ENCODE data around the gene MIPOL1. TPM values are rescaled to one million over a fixed set of nuclear protein-coding genes. Genes with fewer than 3 reads are reported as not detected.
"Not testable (repeated sequence)": the region's sequence is repeated elsewhere in the genome, so short reads cannot be mapped to it uniquely, and the experiment has no call there.

Gene MIPOL1
- total RNA-seq, 2 experiments from 2014 or later, result not detected

GRCh38 chr14:37236044-37236443 is 38.3 kb downstream of the MIPOL1 start:
- H3K27ac ChIP-seq (ENCODE audit: low read depth, low read length, poor library complexity, severe bottlenecking); H3K4me3 ChIP-seq (ENCODE audit: low read depth, low read length, poor library complexity, severe bottlenecking); DNase-seq (ENCODE audit: low spot score); H3K4me2 ChIP-seq (ENCODE audit: low read length); H3K9me2 ChIP-seq (ENCODE audit: insufficient read depth, low read length); H2AFZ ChIP-seq (ENCODE audit: low read length); intact Hi-C loops (cut with micrococcal nuclease; ENCODE audit: unreplicated experiment); H4K20me1 ChIP-seq (ENCODE audit: insufficient read depth, low read length); H3K36me3 ChIP-seq (ENCODE audit: insufficient read depth, low read length); CTCF ChIA-PET (ENCODE audit: unreplicated experiment); H3K9me3 ChIP-seq (ENCODE audit: low read length); H3K79me2 ChIP-seq (ENCODE audit: insufficient read depth, low read depth, low read length); BruUV-seq (replicated peaks); H3K4me1 ChIP-seq (ENCODE audit: insufficient read depth, low read length, poor library complexity, severe bottlenecking): not testable (repeated sequence)
- POLR2A ChIA-PET, result interaction anchor here (0.5 kb wide), 1 partner anchor 551 kb away, joined by 3 read pairs; no protein-coding TSS in a partner anchor

- POLR2A ChIA-PET, result no interaction called here
- Histone ChIP-seq H3K27ac (ENCODE audit: low read depth, low read length, poor library complexity, severe bottlenecking) (no peak overlapping the region), H3K9me3 (ENCODE audit: low read length) (no peaks in the 10 kb centered on the region), H2AFZ (ENCODE audit: low read length) (no peak overlapping the region), H3K36me3 (ENCODE audit: insufficient read depth, low read length) (no peaks in the 10 kb centered on the region), H3K4me2 (ENCODE audit: low read length) (no peak overlapping the region), H3K4me1 (ENCODE audit: insufficient read depth, low read length, poor library complexity, severe bottlenecking) (no peaks in the 10 kb centered on the region), H3K79me2 (ENCODE audit: insufficient read depth, low read depth, low read length) (no peaks in the 10 kb centered on the region), H3K4me3 (ENCODE audit: low read depth, low read length, poor library complexity, severe bottlenecking) (no peak overlapping the region), H4K20me1 (ENCODE audit: insufficient read depth, low read length) (no peaks in the 10 kb centered on the region), H3K9me2 (ENCODE audit: insufficient read depth, low read length) (no peaks in the 10 kb centered on the region)
- no TSS peak for BruUV-seq (replicated peaks)
- TF ChIP-seq CTCF (conservative IDR thresholded peaks at IDR 0.05; ENCODE audit: low read length) (no peak), EZH2phosphoT487 (IDR thresholded peaks at IDR 0.05; ENCODE audit: borderline replicate concordance, low read depth, low read length) (no peak)
- CTCF ChIA-PET (ENCODE audit: unreplicated experiment), result no interaction called here
- intact Hi-C loops (cut with micrococcal nuclease; ENCODE audit: unreplicated experiment), result no loop called here
- no peak for DNase-seq (ENCODE audit: low spot score)
These were observed 39.4 kb downstream of the MIPOL1 start for GRCh38 chr14:37237094-37237493.

- no peak for DNase-seq (ENCODE audit: low spot score)
- H3K36me3 ChIP-seq (ENCODE audit: insufficient read depth, low read length), result no peaks in the 10 kb centered on the region
- H3K27ac ChIP-seq (ENCODE audit: low read depth, low read length, poor library complexity, severe bottlenecking), result no peak overlapping the region
- H3K79me2 ChIP-seq (ENCODE audit: insufficient read depth, low read depth, low read length), result no peaks in the 10 kb centered on the region
- TF ChIP-seq EZH2phosphoT487 (IDR thresholded peaks at IDR 0.05; ENCODE audit: borderline replicate concordance, low read depth, low read length) (no peak), CTCF (conservative IDR thresholded peaks at IDR 0.05; ENCODE audit: low read length) (no peak)
- no peaks in the 10 kb centered on the region for H3K9me3 ChIP-seq (ENCODE audit: low read length)
- BruUV-seq (replicated peaks), result no TSS peak
- intact Hi-C loops (cut with micrococcal nuclease; ENCODE audit: unreplicated experiment), result no loop called here
- ChIA-PET CTCF (ENCODE audit: unreplicated experiment) (no interaction called here), POLR2A (interaction anchor here (0.7 kb wide), 1 partner anchor 480 kb away, joined by 3 read pairs; no protein-coding TSS in a partner anchor)
- no peak overlapping the region for H3K4me2 ChIP-seq (ENCODE audit: low read length)
- no peak overlapping the region for H3K4me3 ChIP-seq (ENCODE audit: low read depth, low read length, poor library complexity, severe bottlenecking)
- no peaks in the 10 kb centered on the region for H4K20me1 ChIP-seq (ENCODE audit: insufficient read depth, low read length)
- no peaks in the 10 kb centered on the region for H3K4me1 ChIP-seq (ENCODE audit: insufficient read depth, low read length, poor library complexity, severe bottlenecking)
- H3K9me2 ChIP-seq (ENCODE audit: insufficient read depth, low read length), result no peaks in the 10 kb centered on the region
- H2AFZ ChIP-seq (ENCODE audit: low read length), result no peak overlapping the region
These were observed 40.0 kb downstream of the MIPOL1 start for GRCh38 chr14:37237735-37238200.
